ENCODE measurements around the gene ZDHHC11B.
"Not testable (repeated sequence)": the region's sequence is repeated elsewhere in the genome, so short reads cannot be mapped to it uniquely, and the experiment has no call there.

Gene ZDHHC11B

GRCh38 chr5:746258-746761 lies 38.2 kb downstream of the ZDHHC11B start:
- no peak for TF ChIP-seq GATA1 (IDR thresholded peaks at IDR 0.05; ENCODE audit: low read depth, low read length)
- TF ChIP-seq POLR2A (IDR thresholded peaks at IDR 0.05; ENCODE audit: low read length) = no peak

GRCh38 chr5:745272-746142 lies 39.0 kb downstream of the ZDHHC11B start:
- not testable (repeated sequence) for DNase-seq

More at GRCh38 chr5:746258-746761, 38.2 kb downstream of the ZDHHC11B start:
- DNase-seq = no peak

GRCh38 chr5:743696-744404 lies 40.7 kb downstream of the ZDHHC11B start:
- DNase-seq = not testable (repeated sequence)

- DNase-seq = not testable (repeated sequence)
Observed at GRCh38 chr5:742276-742675, 42.3 kb downstream of the ZDHHC11B start.

- not testable (repeated sequence) for DNase-seq
Observed at GRCh38 chr5:734145-734544, 50.4 kb downstream of the ZDHHC11B start.

- not testable (repeated sequence) for DNase-seq
Observed at GRCh38 chr5:732754-733454, 51.6 kb downstream of the ZDHHC11B start.

- not testable (repeated sequence) for DNase-seq
Observed at GRCh38 chr5:729225-729624, 55.3 kb downstream of the ZDHHC11B start.

GRCh38 chr5:727087-727486 lies 57.4 kb downstream of the ZDHHC11B start:
- DNase-seq = not testable (repeated sequence)

- not testable (repeated sequence) for DNase-seq
Observed at GRCh38 chr5:723865-724264, 60.7 kb downstream of the ZDHHC11B start.

- DNase-seq = not testable (repeated sequence)
Observed at GRCh38 chr5:723309-723708, 61.2 kb downstream of the ZDHHC11B start.

- not testable (repeated sequence) for DNase-seq
Observed at GRCh38 chr5:719379-719778, 65.2 kb downstream of the ZDHHC11B start.

- DNase-seq = no peak
- no peak for TF ChIP-seq GATA1 (IDR thresholded peaks at IDR 0.05; ENCODE audit: low read depth, low read length)
- no peak for TF ChIP-seq POLR2A (IDR thresholded peaks at IDR 0.05; ENCODE audit: low read length)
Observed at GRCh38 chr5:717143-717542, 67.4 kb downstream of the ZDHHC11B start.

GRCh38 chr5:716740-717139 lies 67.8 kb downstream of the ZDHHC11B start:
- not testable (repeated sequence) for DNase-seq

GRCh38 chr5:715636-716035 lies 68.9 kb downstream of the ZDHHC11B start:
- not testable (repeated sequence) for DNase-seq

- DNase-seq = not testable (repeated sequence)
Observed at GRCh38 chr5:714215-715118, 70.1 kb downstream of the ZDHHC11B start.

GRCh38 chr5:713686-714085 lies 70.8 kb downstream of the ZDHHC11B start:
- not testable (repeated sequence) for DNase-seq

GRCh38 chr5:708848-709517 lies 75.5 kb downstream of the ZDHHC11B start:
- DNase-seq = not testable (repeated sequence)

GRCh38 chr5:708374-708773 lies 76.2 kb downstream of the ZDHHC11B start:
- not testable (repeated sequence) for DNase-seq

GRCh38 chr5:706127-706526 lies 78.4 kb downstream of the ZDHHC11B start:
- not testable (repeated sequence) for DNase-seq

All from erythroblast (primary cell).